KMS-11 (cell line): ENCODE results near the gene AP2M1.

Experiments used
- H2AFZ ChIP-seq: fragments of 200-600 bp; sonication (generic); 2 replicates; pipeline ENCODE4 v1.6.1; 2016; ENCODE audit warnings: antibody characterized with exemption, mixed run types, low read depth
- H3K27ac ChIP-seq: fragments of 200-600 bp; sonication (generic); 2 replicates; pipeline ENCODE4 v1.6.1; 2016; ENCODE audit warnings: mild to moderate bottlenecking, mixed run types
- H3K27me3 ChIP-seq: fragments of 200-600 bp; sonication (generic); 2 replicates; pipeline ENCODE4 v1.6.1; 2017; ENCODE audit warnings: mild to moderate bottlenecking, low read depth, mixed run types, moderate library complexity; ENCODE audit not compliant: insufficient read depth
- H3K36me3 ChIP-seq: fragments of 200-600 bp; sonication (generic); 2 replicates; pipeline ENCODE4 v1.6.1; 2017; ENCODE audit warnings: mild to moderate bottlenecking, mixed run types; ENCODE audit not compliant: insufficient read depth
- H3K4me1 ChIP-seq: fragments of 200-600 bp; sonication (generic); 2 replicates; pipeline ENCODE4 v1.6.1; 2016; ENCODE audit warnings: mild to moderate bottlenecking, low read depth, mixed run types; ENCODE audit not compliant: poor library complexity, severe bottlenecking
- H3K4me2 ChIP-seq: fragments of 200-600 bp; sonication (generic); 2 replicates; pipeline ENCODE4 v1.7.0; 2016; ENCODE audit warnings: mild to moderate bottlenecking, mixed run types
- H3K4me3 ChIP-seq: fragments of 200-600 bp; sonication (generic); IDR thresholded peaks from 2 replicates; pipeline ENCODE4 v1.6.1; 2017; ENCODE audit warnings: low read depth, low read length, mixed read lengths; ENCODE audit not compliant: insufficient read depth
- H3K79me2 ChIP-seq: fragments of 200-600 bp; sonication (generic); 2 replicates; pipeline ENCODE4 v1.6.1; 2016; ENCODE audit warnings: low read depth, mixed run types; ENCODE audit not compliant: insufficient read depth
- H3K9ac ChIP-seq: fragments of 200-600 bp; sonication (generic); 2 replicates; pipeline ENCODE4 v1.6.1; 2016; ENCODE audit warnings: mild to moderate bottlenecking, mixed run types
- H4K20me1 ChIP-seq: fragments of 200-600 bp; sonication (generic); 2 replicates; pipeline ENCODE4 v1.6.1; 2016; ENCODE audit warnings: mild to moderate bottlenecking, mixed run types; ENCODE audit not compliant: insufficient read depth
- TF ChIP-seq, protein P1 (sequence below): fragments of 200-600 bp; sonication (generic); conservative IDR thresholded peaks from 2 replicates; pipeline ENCODE4 v1.6.1; 2017; ENCODE audit warnings: low read depth, mild to moderate bottlenecking, antibody characterized with exemption, low read length, moderate library complexity, mixed read lengths

AP2M1 gene

GRCh38 chr3:184218814-184219213, 44.2 kb downstream of the AP2M1 start:
- H3K27me3 ChIP-seq, result no peaks in the 10 kb centered on the region
- no peak overlapping the region for H3K4me2 ChIP-seq
- TF ChIP-seq, protein P1, sequence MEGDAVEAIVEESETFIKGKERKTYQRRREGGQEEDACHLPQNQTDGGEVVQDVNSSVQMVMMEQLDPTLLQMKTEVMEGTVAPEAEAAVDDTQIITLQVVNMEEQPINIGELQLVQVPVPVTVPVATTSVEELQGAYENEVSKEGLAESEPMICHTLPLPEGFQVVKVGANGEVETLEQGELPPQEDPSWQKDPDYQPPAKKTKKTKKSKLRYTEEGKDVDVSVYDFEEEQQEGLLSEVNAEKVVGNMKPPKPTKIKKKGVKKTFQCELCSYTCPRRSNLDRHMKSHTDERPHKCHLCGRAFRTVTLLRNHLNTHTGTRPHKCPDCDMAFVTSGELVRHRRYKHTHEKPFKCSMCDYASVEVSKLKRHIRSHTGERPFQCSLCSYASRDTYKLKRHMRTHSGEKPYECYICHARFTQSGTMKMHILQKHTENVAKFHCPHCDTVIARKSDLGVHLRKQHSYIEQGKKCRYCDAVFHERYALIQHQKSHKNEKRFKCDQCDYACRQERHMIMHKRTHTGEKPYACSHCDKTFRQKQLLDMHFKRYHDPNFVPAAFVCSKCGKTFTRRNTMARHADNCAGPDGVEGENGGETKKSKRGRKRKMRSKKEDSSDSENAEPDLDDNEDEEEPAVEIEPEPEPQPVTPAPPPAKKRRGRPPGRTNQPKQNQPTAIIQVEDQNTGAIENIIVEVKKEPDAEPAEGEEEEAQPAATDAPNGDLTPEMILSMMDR, result no peak
- H4K20me1 ChIP-seq, result no peaks in the 10 kb centered on the region
- no peak overlapping the region for H3K27ac ChIP-seq
- no peak overlapping the region for H3K4me3 ChIP-seq
- H3K4me1 ChIP-seq, result no peaks in the 10 kb centered on the region
- no peak overlapping the region for H2AFZ ChIP-seq
- no peak overlapping the region for H3K9ac ChIP-seq
- no peaks in the 10 kb centered on the region for H3K79me2 ChIP-seq
- H3K36me3 ChIP-seq, result no peaks in the 10 kb centered on the region

DNA sequence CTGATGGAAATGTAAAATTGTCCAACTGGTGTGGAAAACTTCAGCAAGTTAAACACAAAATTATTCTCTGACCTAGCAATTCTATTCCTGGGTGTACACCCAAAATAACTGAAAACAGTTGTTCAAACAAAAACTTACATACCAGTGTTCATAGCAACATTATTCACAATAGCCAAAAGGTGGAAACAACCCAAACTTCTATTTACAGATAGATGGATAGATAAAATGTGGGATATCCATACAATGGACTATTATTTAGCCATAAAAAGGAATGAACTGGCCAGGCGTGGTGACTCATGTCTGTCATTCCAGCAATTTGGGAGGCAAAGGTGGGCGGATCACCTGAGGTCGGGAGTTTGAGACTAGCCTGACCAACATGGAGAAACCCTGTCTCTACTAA, 47.9 kb downstream of the AP2M1 start:
- Histone ChIP-seq H3K36me3 (no peaks in the 10 kb centered on the region), H3K9ac (no peak overlapping the region), H3K4me2 (no peak overlapping the region), H3K27ac (no peak overlapping the region), H2AFZ (no peak overlapping the region), H4K20me1 (no peaks in the 10 kb centered on the region), H3K4me3 (no peak overlapping the region), H3K4me1 (no peaks in the 10 kb centered on the region), H3K27me3 (no peaks in the 10 kb centered on the region; the same call in 1 of the 2 replicates), H3K79me2 (no peaks in the 10 kb centered on the region)
- TF ChIP-seq, protein P1, result no peak

DNA sequence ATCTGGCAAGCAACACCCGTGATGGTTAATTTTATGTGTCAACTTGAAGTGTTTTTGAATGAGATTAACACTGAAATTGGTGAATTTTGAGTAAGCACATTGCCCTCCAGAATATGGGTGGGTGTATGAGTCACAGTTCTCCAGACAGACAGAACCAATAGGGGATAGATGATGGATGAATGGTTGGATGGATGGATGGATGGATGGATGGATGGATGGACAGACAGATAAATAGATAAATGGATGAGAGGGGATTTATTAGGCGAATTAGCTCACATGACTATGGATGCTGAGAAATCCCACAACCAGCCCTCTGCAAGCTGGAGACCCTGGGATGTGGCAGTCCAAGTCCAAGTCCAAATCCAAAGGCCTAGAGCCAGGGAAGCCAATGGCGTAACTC, 49.3 kb downstream of the AP2M1 start:
- H3K4me1 ChIP-seq, result no peaks in the 10 kb centered on the region
- no peaks in the 10 kb centered on the region for H3K79me2 ChIP-seq
- H3K27me3 ChIP-seq, result peaks cover 9% of the 10 kb centered on the region
- no peak overlapping the region for H2AFZ ChIP-seq
- H3K36me3 ChIP-seq, result no peaks in the 10 kb centered on the region
- H3K4me3 ChIP-seq, result no peak overlapping the region
- H3K27ac ChIP-seq, result no peak overlapping the region
- H4K20me1 ChIP-seq, result no peaks in the 10 kb centered on the region
- H3K4me2 ChIP-seq, result no peak overlapping the region
- TF ChIP-seq, protein P1, result no peak
- no peak overlapping the region for H3K9ac ChIP-seq

DNA sequence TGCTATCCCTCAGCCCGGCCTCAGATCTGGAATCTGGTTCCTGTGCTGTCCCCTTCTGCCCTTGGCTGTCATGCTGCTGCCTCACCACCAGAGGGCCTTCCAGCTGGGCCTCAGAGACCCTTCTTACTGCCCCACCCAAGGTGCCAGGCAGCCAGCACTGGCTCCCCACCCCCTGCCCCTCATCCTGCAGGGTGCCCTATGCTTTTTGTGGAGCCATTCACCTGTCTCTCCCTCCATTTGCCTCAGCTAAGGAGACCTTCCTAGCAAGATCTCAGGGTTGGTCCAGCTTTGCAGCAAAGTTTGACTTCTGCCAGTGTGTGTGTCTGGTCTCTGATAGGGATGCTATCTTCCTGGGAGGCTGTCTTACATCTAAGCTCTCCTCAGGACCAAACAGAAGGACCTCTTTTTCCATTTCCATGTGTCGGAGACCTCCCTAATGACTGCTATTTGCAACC, 52.9 kb downstream of the AP2M1 start:
- no peak overlapping the region for H3K27ac ChIP-seq
- H3K79me2 ChIP-seq, result no peaks in the 10 kb centered on the region
- H3K36me3 ChIP-seq, result no peaks in the 10 kb centered on the region
- no peak overlapping the region for H2AFZ ChIP-seq
- H3K4me3 ChIP-seq, result no peak overlapping the region
- H3K4me1 ChIP-seq, result no peaks in the 10 kb centered on the region
- no peak overlapping the region for H3K9ac ChIP-seq
- no peak overlapping the region for H3K4me2 ChIP-seq
- TF ChIP-seq, protein P1, result peak; percentile 97
- peaks cover 31% of the 10 kb centered on the region for H3K27me3 ChIP-seq
- no peaks in the 10 kb centered on the region for H4K20me1 ChIP-seq
